ENCODE measurements around the gene SLC12A4. TPM values are rescaled to one million over a fixed set of nuclear protein-coding genes. Genes with fewer than 3 reads are reported as not detected.

Gene SLC12A4
- total and polyA plus RNA-seq, 2 of the 13 experiments (the other 11 are each of a cell fraction or from before 2014, with no cell fraction given) = 65.1 to 84.3 TPM

DNA sequence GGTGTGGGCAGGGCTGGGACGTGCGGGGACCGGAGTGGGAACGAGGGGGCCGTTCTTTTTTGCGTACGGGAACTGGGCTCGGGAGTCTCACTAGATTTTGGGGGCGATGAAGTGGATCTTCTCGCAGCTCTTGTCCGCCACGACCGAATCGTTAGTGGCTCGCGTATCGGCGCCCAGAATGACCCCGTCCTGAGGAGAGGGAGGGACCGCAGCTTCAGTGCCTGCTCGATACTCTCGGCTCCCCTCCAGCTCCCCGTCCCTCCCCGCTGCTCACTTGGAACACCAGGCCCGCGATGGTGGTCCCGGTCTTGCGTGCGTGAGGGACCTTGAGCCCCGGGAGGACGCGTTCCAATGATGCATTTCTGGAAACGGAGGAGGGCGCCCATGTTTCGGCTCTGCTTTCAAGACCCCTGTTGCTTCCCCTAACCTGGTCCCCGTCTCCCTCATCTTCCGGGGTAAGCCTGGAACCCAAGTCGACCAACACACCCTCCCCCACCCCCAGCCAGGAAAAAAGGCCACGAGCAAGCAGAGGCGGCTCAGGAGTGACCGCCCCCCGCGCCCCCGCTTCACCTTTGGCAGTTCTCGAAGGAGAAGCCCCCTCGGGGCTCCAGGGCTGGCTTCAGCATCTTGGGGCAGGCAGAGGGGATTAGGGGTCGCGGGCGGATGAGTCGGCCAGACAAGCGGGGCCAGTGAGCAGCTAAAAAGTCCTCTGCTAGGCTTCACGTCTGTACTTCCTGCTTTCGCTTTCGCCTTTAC lies 32.1 kb downstream of the SLC12A4 start, which contains the start of gene PSMB10 (continued):
- TF ChIP-seq, protein P1, sequence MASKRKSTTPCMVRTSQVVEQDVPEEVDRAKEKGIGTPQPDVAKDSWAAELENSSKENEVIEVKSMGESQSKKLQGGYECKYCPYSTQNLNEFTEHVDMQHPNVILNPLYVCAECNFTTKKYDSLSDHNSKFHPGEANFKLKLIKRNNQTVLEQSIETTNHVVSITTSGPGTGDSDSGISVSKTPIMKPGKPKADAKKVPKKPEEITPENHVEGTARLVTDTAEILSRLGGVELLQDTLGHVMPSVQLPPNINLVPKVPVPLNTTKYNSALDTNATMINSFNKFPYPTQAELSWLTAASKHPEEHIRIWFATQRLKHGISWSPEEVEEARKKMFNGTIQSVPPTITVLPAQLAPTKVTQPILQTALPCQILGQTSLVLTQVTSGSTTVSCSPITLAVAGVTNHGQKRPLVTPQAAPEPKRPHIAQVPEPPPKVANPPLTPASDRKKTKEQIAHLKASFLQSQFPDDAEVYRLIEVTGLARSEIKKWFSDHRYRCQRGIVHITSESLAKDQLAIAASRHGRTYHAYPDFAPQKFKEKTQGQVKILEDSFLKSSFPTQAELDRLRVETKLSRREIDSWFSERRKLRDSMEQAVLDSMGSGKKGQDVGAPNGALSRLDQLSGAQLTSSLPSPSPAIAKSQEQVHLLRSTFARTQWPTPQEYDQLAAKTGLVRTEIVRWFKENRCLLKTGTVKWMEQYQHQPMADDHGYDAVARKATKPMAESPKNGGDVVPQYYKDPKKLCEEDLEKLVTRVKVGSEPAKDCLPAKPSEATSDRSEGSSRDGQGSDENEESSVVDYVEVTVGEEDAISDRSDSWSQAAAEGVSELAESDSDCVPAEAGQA (IDR thresholded peaks at IDR 0.05; ENCODE audit: low read depth) = no peak
- TF ChIP-seq, protein P1 (CRISPR knock-in tag; IDR thresholded peaks at IDR 0.05; ENCODE audit: borderline replicate concordance) = no peak
- no peak for TF ChIP-seq ZNF441 (CRISPR knock-in tag; IDR thresholded peaks at IDR 0.05; ENCODE audit: borderline replicate concordance)
- TF ChIP-seq, protein P2, sequence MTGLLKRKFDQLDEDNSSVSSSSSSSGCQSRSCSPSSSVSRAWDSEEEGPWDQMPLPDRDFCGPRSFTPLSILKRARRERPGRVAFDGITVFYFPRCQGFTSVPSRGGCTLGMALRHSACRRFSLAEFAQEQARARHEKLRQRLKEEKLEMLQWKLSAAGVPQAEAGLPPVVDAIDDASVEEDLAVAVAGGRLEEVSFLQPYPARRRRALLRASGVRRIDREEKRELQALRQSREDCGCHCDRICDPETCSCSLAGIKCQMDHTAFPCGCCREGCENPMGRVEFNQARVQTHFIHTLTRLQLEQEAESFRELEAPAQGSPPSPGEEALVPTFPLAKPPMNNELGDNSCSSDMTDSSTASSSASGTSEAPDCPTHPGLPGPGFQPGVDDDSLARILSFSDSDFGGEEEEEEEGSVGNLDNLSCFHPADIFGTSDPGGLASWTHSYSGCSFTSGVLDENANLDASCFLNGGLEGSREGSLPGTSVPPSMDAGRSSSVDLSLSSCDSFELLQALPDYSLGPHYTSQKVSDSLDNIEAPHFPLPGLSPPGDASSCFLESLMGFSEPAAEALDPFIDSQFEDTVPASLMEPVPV (CRISPR knock-in tag; IDR thresholded peaks at IDR 0.05) = no peak; the same call in 1 of the 2 replicates
- peak; percentile 19; the same call in 1 of the 2 replicates for TF ChIP-seq ZBTB7B (CRISPR knock-in tag; IDR thresholded peaks at IDR 0.05)
- TF ChIP-seq ZNF703 (CRISPR knock-in tag; IDR thresholded peaks at IDR 0.05; ENCODE audit: borderline replicate concordance) = no peak
- TF ChIP-seq ATF7-NPFF (CRISPR knock-in tag; IDR thresholded peaks at IDR 0.05; ENCODE audit: low read depth) = no peak; the same call in 1 of the 2 replicates
- TF ChIP-seq, protein P3, sequence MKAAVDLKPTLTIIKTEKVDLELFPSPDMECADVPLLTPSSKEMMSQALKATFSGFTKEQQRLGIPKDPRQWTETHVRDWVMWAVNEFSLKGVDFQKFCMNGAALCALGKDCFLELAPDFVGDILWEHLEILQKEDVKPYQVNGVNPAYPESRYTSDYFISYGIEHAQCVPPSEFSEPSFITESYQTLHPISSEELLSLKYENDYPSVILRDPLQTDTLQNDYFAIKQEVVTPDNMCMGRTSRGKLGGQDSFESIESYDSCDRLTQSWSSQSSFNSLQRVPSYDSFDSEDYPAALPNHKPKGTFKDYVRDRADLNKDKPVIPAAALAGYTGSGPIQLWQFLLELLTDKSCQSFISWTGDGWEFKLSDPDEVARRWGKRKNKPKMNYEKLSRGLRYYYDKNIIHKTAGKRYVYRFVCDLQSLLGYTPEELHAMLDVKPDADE (CRISPR knock-in tag; IDR thresholded peaks at IDR 0.05) = no peak
- TF ChIP-seq DNMT1 (CRISPR knock-in tag; IDR thresholded peaks at IDR 0.05) = peak; percentile 67; the same call in 1 of the 2 replicates
- TF ChIP-seq ZNF251 (CRISPR knock-in tag; IDR thresholded peaks at IDR 0.05) = no peak
- TF ChIP-seq, protein P4, sequence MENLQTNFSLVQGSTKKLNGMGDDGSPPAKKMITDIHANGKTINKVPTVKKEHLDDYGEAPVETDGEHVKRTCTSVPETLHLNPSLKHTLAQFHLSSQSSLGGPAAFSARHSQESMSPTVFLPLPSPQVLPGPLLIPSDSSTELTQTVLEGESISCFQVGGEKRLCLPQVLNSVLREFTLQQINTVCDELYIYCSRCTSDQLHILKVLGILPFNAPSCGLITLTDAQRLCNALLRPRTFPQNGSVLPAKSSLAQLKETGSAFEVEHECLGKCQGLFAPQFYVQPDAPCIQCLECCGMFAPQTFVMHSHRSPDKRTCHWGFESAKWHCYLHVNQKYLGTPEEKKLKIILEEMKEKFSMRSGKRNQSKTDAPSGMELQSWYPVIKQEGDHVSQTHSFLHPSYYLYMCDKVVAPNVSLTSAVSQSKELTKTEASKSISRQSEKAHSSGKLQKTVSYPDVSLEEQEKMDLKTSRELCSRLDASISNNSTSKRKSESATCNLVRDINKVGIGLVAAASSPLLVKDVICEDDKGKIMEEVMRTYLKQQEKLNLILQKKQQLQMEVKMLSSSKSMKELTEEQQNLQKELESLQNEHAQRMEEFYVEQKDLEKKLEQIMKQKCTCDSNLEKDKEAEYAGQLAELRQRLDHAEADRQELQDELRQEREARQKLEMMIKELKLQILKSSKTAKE (CRISPR knock-in tag; IDR thresholded peaks at IDR 0.05; ENCODE audit: borderline replicate concordance) = peak; percentile 58
- no peak for TF ChIP-seq KDM5B (CRISPR knock-in tag; IDR thresholded peaks at IDR 0.05; ENCODE audit: borderline replicate concordance)
- peak; percentile 90; the same call in 1 of the 2 replicates for TF ChIP-seq ZNF615 (CRISPR knock-in tag; IDR thresholded peaks at IDR 0.05; ENCODE audit: borderline replicate concordance)
